Type B pancreatic cell (in vitro differentiated cells): ENCODE results near the gene RPS23. TPM values are rescaled to one million over a fixed set of nuclear protein-coding genes. Genes with fewer than 3 reads are reported as not detected.

ENCODE experiments used
- DNase-seq: peaks from one replicate; pipeline ENCODE4 v3.0.0; 2021; ENCODE audit warnings: mixed read lengths; ENCODE audit not compliant: unreplicated experiment; ENCODE audit errors: extremely low spot score
- H3K27ac Mint-ChIP-seq: 2 replicates; pipeline ENCODE4 v1.8.0; 2021; ENCODE audit warnings: mild to moderate bottlenecking, mixed read lengths
- H3K27me3 Mint-ChIP-seq: 2 replicates; pipeline ENCODE4 v1.8.0; 2021; ENCODE audit warnings: mixed read lengths
- H3K36me3 Mint-ChIP-seq: 2 replicates; pipeline ENCODE4 v1.8.0; 2021; ENCODE audit warnings: mixed read lengths
- H3K4me1 Mint-ChIP-seq: one replicate; pipeline ENCODE4 v1.8.0; 2021; ENCODE audit warnings: mixed read lengths; ENCODE audit not compliant: unreplicated experiment
- H3K4me3 Mint-ChIP-seq: 2 replicates; pipeline ENCODE4 v1.8.0; 2021; ENCODE audit warnings: mild to moderate bottlenecking, mixed read lengths
- H3K9me3 Mint-ChIP-seq: 2 replicates; pipeline ENCODE4 v1.8.0; 2021; ENCODE audit warnings: mixed read lengths
- CTCF ChIP-seq: fragments of 200-600 bp; sonication (generic); conservative IDR thresholded peaks from 2 replicates; pipeline ENCODE4 v1.5.0; 2021; ENCODE audit warnings: antibody characterized with exemption, mild to moderate bottlenecking
- total RNA-seq: library from RNA; stranded (reverse); gene quantifications from 2 replicates; pipeline ENCODE4 v1.2.1, GENCODE V29; 2021; ENCODE audit warnings: low replicate concordance

Gene RPS23
- total RNA-seq, 1 donor from 2014 or later = 2,642 TPM

- no peaks in the 10 kb centered on the region for H3K27me3 Mint-ChIP-seq
- no peaks in the 10 kb centered on the region for H3K9me3 Mint-ChIP-seq
- H3K27ac Mint-ChIP-seq = no peak overlapping the region
- H3K36me3 Mint-ChIP-seq = no peaks in the 10 kb centered on the region
- no peak overlapping the region for H3K4me3 Mint-ChIP-seq
- no peak for DNase-seq
- TF ChIP-seq CTCF = no peak
- no peaks in the 10 kb centered on the region for H3K4me1 Mint-ChIP-seq
Measured at GRCh38 chr5:82298668-82299067, 20.5 kb upstream of the RPS23 start.

GRCh38 chr5:82297711-82298110 lies 19.6 kb upstream of the RPS23 start:
- no peaks in the 10 kb centered on the region for H3K36me3 Mint-ChIP-seq
- H3K9me3 Mint-ChIP-seq = no peaks in the 10 kb centered on the region
- H3K27me3 Mint-ChIP-seq = no peaks in the 10 kb centered on the region
- H3K4me3 Mint-ChIP-seq = no peak overlapping the region
- no peak overlapping the region for H3K27ac Mint-ChIP-seq
- no peaks in the 10 kb centered on the region for H3K4me1 Mint-ChIP-seq
- no peak for DNase-seq
- no peak for TF ChIP-seq CTCF

- Mint-ChIP-seq H3K4me1 (no peaks in the 10 kb centered on the region), H3K27ac (no peak overlapping the region), H3K4me3 (no peak overlapping the region), H3K36me3 (no peaks in the 10 kb centered on the region), H3K9me3 (no peaks in the 10 kb centered on the region), H3K27me3 (no peaks in the 10 kb centered on the region)
- no peak for DNase-seq
- TF ChIP-seq CTCF = no peak
Measured at GRCh38 chr5:82296929-82297328, 18.8 kb upstream of the RPS23 start.

- Mint-ChIP-seq H3K9me3 (no peaks in the 10 kb centered on the region), H3K36me3 (no peaks in the 10 kb centered on the region), H3K4me1 (no peaks in the 10 kb centered on the region), H3K27me3 (no peaks in the 10 kb centered on the region), H3K4me3 (no peak overlapping the region), H3K27ac (no peak overlapping the region)
- DNase-seq = no peak
- no peak for TF ChIP-seq CTCF
Measured at GRCh38 chr5:82295959-82296531, 17.9 kb upstream of the RPS23 start.

GRCh38 chr5:82295144-82295543 lies 17.0 kb upstream of the RPS23 start:
- H3K27ac Mint-ChIP-seq = no peak overlapping the region
- no peak overlapping the region for H3K4me3 Mint-ChIP-seq
- no peak for DNase-seq
- no peaks in the 10 kb centered on the region for H3K9me3 Mint-ChIP-seq
- no peaks in the 10 kb centered on the region for H3K36me3 Mint-ChIP-seq
- H3K27me3 Mint-ChIP-seq = no peaks in the 10 kb centered on the region
- no peak for TF ChIP-seq CTCF
- H3K4me1 Mint-ChIP-seq = peaks cover under 1% of the 10 kb centered on the region

- no peak overlapping the region for H3K4me3 Mint-ChIP-seq
- H3K36me3 Mint-ChIP-seq = no peaks in the 10 kb centered on the region
- DNase-seq = no peak
- H3K27ac Mint-ChIP-seq = no peak overlapping the region
- H3K4me1 Mint-ChIP-seq = peaks cover 6% of the 10 kb centered on the region
- H3K9me3 Mint-ChIP-seq = no peaks in the 10 kb centered on the region
- H3K27me3 Mint-ChIP-seq = no peaks in the 10 kb centered on the region
- no peak for TF ChIP-seq CTCF
Measured at GRCh38 chr5:82291420-82291819, 13.3 kb upstream of the RPS23 start.
